Activated CD8-positive, alpha-beta T cell treated with anti-CD3 and anti-CD28 coated beads for 36 hours (primary cell): ENCODE data around the gene LSM5. TPM values are rescaled to one million over a fixed set of nuclear protein-coding genes. Genes with fewer than 3 reads are reported as not detected.
A peak's percentile ranks its signal among the peaks of the same experiment; 100 is the strongest.

Experiments used
- ATAC-seq: fragments of 200-7000 bp; cut with Tn5 transposase; one replicate; pipeline ENCODE4 v1.10.0; 2021; ENCODE audit warnings: mild to moderate bottlenecking, moderate library complexity
- CTCF ChIA-PET: fragments of 350-600 bp; sonication (Branson Sonifier 250); formaldehyde crosslinking; loops from one replicate; lab custom pipeline; 2021; ENCODE audit warnings: antibody characterized with exemption; lab: Charles Lee
- POLR2A ChIA-PET: fragments of 350-600 bp; sonication (Branson Sonifier 250); formaldehyde crosslinking; loops from one replicate; lab custom pipeline; 2021; ENCODE audit warnings: antibody characterized with exemption; lab: Charles Lee
- DNase-seq: peaks from one replicate; pipeline ENCODE4 v3.0.0-alpha.2; 2020
- H3K27ac Mint-ChIP-seq: one replicate; pipeline ENCODE4 v1.8.0; 2021; ENCODE audit warnings: mild to moderate bottlenecking, mixed read lengths
- H3K27me3 Mint-ChIP-seq: one replicate; pipeline ENCODE4 v1.8.0; 2021; ENCODE audit warnings: mixed read lengths
- H3K36me3 Mint-ChIP-seq: one replicate; pipeline ENCODE4 v1.8.0; 2021; ENCODE audit warnings: low read depth, mixed read lengths
- H3K4me1 Mint-ChIP-seq: one replicate; pipeline ENCODE4 v1.8.0; 2021; ENCODE audit warnings: low read depth, mixed read lengths
- H3K4me3 Mint-ChIP-seq: one replicate; pipeline ENCODE4 v1.8.0; 2021; ENCODE audit warnings: mild to moderate bottlenecking, moderate library complexity, mixed read lengths
- H3K9me3 Mint-ChIP-seq: one replicate; pipeline ENCODE4 v1.8.0; 2021; ENCODE audit warnings: mixed read lengths
- intact Hi-C: fragments of 100-400 bp; cut with micrococcal nuclease; formaldehyde crosslinking; loops from one replicate; pipeline ENCODE4 v1.10.0; 2022
- total RNA-seq, 2 experiments: library from RNA; stranded (reverse); gene quantifications; one replicate each; pipeline ENCODE4 v1.2.3, GENCODE V29; 2021
- TF ChIP-seq, protein P1 (sequence below): fragments of 200-600 bp; IDR thresholded peaks from one replicate; pipeline ENCODE4 v1.8.0; 2022; ENCODE audit warnings: antibody characterized with exemption, mild to moderate bottlenecking

Gene LSM5
- total RNA-seq, 2 experiments from 2014 or later, result 122 to 124 TPM

DNA sequence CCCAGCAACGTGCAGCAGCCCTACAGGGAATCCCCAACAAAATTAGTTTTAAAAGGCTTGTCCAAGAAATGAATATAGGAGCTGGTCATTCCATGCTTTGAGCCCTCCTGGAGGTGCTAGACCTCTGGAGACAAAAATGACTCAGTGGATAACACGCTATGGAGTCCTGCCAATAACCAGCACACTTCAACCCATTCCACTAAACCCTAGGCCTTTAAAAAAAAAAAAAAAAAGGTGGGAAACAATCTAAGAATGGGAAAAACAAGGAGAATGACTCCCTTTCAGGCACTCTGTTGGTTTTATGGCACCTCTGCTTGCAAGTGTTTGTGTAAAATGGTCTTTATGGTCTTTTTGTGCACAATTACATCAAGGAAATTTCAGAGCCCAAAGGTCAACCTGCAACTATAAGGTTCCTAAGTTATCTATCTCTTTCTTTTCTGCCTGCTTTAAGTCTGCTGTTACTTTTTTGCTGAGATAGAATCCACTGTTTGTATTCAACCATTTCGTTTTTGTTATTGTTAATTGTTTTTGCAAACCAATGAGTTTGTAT is 26.4 kb upstream of the LSM5 start:
- no peaks in the 10 kb centered on the region for H3K27me3 Mint-ChIP-seq
- POLR2A ChIA-PET, result interaction anchor here (0.6 to 3.3 kb wide), 4 partner anchors 10 to 57 kb away, joined by 3 to 17 read pairs (median 6); partner anchors contain the start of gene AVL9
- intact Hi-C loops, result no loop called here
- DNase-seq, result no peak
- peaks cover 65% of the 10 kb centered on the region for H3K4me1 Mint-ChIP-seq
- peak overlapping the region; percentile 83 for H3K27ac Mint-ChIP-seq
- no peak overlapping the region for H3K4me3 Mint-ChIP-seq
- TF ChIP-seq, protein P1, sequence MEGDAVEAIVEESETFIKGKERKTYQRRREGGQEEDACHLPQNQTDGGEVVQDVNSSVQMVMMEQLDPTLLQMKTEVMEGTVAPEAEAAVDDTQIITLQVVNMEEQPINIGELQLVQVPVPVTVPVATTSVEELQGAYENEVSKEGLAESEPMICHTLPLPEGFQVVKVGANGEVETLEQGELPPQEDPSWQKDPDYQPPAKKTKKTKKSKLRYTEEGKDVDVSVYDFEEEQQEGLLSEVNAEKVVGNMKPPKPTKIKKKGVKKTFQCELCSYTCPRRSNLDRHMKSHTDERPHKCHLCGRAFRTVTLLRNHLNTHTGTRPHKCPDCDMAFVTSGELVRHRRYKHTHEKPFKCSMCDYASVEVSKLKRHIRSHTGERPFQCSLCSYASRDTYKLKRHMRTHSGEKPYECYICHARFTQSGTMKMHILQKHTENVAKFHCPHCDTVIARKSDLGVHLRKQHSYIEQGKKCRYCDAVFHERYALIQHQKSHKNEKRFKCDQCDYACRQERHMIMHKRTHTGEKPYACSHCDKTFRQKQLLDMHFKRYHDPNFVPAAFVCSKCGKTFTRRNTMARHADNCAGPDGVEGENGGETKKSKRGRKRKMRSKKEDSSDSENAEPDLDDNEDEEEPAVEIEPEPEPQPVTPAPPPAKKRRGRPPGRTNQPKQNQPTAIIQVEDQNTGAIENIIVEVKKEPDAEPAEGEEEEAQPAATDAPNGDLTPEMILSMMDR, result no peak
- H3K36me3 Mint-ChIP-seq, result peaks cover 62% of the 10 kb centered on the region
- ATAC-seq, result no peak
- CTCF ChIA-PET, result interaction anchor here (1.3 to 1.7 kb wide), 2 partner anchors 21 to 26 kb away, joined by 3 read pairs; no protein-coding TSS in a partner anchor
- H3K9me3 Mint-ChIP-seq, result peaks cover 20% of the 10 kb centered on the region

DNA sequence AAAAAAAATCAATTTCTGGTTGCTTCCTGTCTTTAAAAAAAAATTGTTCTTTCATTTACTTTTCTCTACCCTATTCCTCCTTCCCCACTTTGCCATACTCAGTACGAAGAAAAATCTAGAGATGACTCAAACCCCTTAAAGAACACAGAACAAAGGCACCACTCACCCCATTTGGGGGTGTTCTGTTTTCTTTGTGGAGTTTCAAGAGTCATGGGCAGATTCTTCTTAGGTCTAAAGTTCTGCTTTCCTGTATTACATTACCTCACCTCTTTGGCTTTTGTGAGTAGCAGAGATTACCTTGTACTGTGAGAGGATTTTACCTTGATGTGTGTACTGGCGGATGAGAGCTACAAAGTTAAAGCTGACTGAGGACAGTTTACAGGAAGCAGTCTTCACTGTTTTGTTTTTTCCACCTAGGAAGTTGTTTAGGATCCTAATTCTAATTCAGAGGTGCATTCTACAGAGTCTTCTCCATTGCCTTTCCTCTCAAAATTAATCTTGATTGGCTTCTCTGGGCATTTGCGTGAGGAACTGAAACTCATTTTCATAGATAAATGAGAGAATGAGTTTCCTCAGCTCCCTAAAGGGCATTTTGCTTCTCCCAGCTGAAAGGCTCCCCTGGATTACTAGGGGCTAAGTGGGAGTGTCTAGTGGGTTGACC is 25.8 kb upstream of the LSM5 start:
- H3K9me3 Mint-ChIP-seq, result peaks cover 17% of the 10 kb centered on the region
- CTCF ChIA-PET, result interaction anchor here (1.2 to 1.7 kb wide), 2 partner anchors 20 to 26 kb away, joined by 3 read pairs; partner anchors contain the start of gene LSM5
- POLR2A ChIA-PET, result interaction anchor here (1.1 to 3.3 kb wide), 4 partner anchors 10 to 26 kb away, joined by 4 to 17 read pairs (median 6); partner anchors contain the start of genes AVL9 and LSM5
- no peak overlapping the region for H3K4me3 Mint-ChIP-seq
- intact Hi-C loops, result no loop called here
- no peaks in the 10 kb centered on the region for H3K27me3 Mint-ChIP-seq
- peaks cover 62% of the 10 kb centered on the region for H3K36me3 Mint-ChIP-seq
- ATAC-seq, result peak; percentile 87
- TF ChIP-seq, protein P1, result no peak
- peaks cover 67% of the 10 kb centered on the region for H3K4me1 Mint-ChIP-seq
- peak; percentile 53 for DNase-seq
- H3K27ac Mint-ChIP-seq, result peak overlapping the region; percentile 83

DNA sequence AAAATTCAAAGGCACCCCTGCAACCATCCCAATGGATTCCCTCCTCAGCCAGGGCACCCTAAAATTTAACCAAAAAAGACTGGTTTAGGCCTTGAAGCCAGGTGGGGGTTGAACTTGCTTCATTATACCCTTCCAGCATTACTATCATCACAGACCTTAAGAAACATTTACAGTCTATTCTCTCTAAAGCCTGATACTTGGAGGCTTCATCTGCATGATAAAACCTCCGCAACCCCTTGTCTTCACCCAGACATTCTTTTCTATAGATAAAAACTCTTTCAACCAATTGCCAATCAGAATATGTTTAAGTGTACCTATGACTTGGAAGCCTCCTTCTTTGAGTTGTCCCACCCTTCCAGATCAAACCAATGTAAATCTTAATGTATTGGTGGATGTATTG is 23.0 kb upstream of the LSM5 start:
- POLR2A ChIA-PET, result interaction anchor here (0.8 kb wide), 1 partner anchor 18 kb away, joined by 5 read pairs; the partner anchor contains the start of gene AVL9
- Mint-ChIP-seq H3K27me3 (no peaks in the 10 kb centered on the region), H3K9me3 (peaks cover 7% of the 10 kb centered on the region), H3K36me3 (peaks cover 53% of the 10 kb centered on the region), H3K27ac (peak overlapping the region; percentile 0), H3K4me3 (no peak overlapping the region), H3K4me1 (peaks cover 74% of the 10 kb centered on the region)
- TF ChIP-seq, protein P1, result no peak
- CTCF ChIA-PET, result no interaction called here
- no peak for DNase-seq
- no peak for ATAC-seq
- intact Hi-C loops, result no loop called here

DNA sequence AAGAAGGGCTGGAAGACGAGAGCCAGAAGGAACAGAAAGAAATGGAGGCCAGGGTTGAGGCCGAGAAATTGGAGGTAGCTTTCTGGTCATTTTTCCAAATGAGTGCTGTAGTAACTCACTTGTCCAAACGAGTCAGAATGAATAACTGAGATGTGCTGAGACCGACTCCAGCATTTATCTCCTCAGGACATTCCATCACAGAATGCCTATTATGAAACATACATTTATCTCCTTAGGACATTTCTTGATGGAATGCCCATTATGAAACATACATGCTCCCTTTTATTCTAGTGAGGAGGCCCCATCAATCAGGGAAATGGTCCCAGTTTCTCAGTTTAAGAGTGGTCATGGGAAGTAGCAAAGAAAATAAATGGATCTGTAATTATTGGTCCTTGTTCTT is 21.6 kb upstream of the LSM5 start:
- intact Hi-C loops, result no loop called here
- CTCF ChIA-PET, result no interaction called here

More for the DNA sequence above, 21.6 kb upstream of the LSM5 start:
- ATAC-seq (no peak), DNase-seq (no peak)
- TF ChIP-seq, protein P1, result no peak
- H3K36me3 Mint-ChIP-seq, result peaks cover 42% of the 10 kb centered on the region
- H3K27me3 Mint-ChIP-seq, result no peaks in the 10 kb centered on the region
- POLR2A ChIA-PET, result interaction anchor here (0.6 kb wide), 1 partner anchor 10 kb away, joined by 3 read pairs; no protein-coding TSS in a partner anchor
- H3K4me3 Mint-ChIP-seq, result no peak overlapping the region
- peaks cover 82% of the 10 kb centered on the region for H3K4me1 Mint-ChIP-seq
- peaks cover 1% of the 10 kb centered on the region for H3K9me3 Mint-ChIP-seq
- peak overlapping the region; percentile 10 for H3K27ac Mint-ChIP-seq
